GM10248 (cell line): ENCODE measurements around the gene MAML2.

Experiments
- CTCF ChIA-PET: fragments of 300-600 bp; sonication (Branson Sonifier 250); formaldehyde crosslinking; extraction: SDS; loops from one replicate; lab custom pipeline; 2021; ENCODE audit warnings: antibody characterized with exemption; lab: Yijun Ruan, JAX
- POLR2A ChIA-PET: fragments of 350-650 bp; sonication (Branson Sonifier 250); formaldehyde crosslinking; extraction: SDS; loops from one replicate; lab custom pipeline; 2020; ENCODE audit warnings: antibody characterized with exemption; lab: Yijun Ruan, JAX
- DNase-seq: peaks from one replicate; pipeline ENCODE4 v3.0.0; 2012; ENCODE audit errors: extremely low spot score
- TF ChIP-seq, protein P1 (sequence below): IDR thresholded peaks from 2 replicates; pipeline ENCODE4 v1.5.1; 2012; ENCODE audit warnings: mild to moderate bottlenecking, low read depth; ENCODE audit errors: extremely low read depth, missing control alignments, control extremely low read depth

The MAML2 gene

DNA sequence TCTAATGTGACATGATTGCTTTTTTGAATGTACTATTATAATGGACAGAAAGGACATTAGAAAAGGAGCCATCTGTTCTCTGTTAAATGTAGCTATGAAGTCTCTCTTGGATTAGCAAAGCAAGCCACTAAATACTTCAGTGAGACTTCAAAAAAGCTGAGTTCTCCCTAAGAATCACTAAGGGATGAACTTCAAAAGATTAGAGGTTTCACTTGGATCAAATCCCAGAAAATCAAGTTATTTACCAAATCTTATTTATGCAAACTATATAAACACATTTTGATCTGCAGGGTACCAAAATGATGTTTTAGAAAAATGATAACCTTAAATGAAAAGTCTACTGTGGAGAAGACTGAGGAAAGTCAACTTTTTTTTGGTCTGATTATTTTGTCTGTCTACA is 337.0 kb downstream of the MAML2 start:
- TF ChIP-seq, protein P1, sequence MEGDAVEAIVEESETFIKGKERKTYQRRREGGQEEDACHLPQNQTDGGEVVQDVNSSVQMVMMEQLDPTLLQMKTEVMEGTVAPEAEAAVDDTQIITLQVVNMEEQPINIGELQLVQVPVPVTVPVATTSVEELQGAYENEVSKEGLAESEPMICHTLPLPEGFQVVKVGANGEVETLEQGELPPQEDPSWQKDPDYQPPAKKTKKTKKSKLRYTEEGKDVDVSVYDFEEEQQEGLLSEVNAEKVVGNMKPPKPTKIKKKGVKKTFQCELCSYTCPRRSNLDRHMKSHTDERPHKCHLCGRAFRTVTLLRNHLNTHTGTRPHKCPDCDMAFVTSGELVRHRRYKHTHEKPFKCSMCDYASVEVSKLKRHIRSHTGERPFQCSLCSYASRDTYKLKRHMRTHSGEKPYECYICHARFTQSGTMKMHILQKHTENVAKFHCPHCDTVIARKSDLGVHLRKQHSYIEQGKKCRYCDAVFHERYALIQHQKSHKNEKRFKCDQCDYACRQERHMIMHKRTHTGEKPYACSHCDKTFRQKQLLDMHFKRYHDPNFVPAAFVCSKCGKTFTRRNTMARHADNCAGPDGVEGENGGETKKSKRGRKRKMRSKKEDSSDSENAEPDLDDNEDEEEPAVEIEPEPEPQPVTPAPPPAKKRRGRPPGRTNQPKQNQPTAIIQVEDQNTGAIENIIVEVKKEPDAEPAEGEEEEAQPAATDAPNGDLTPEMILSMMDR = no peak
- no peak for DNase-seq
- ChIA-PET POLR2A (no interaction called here), CTCF (no interaction called here)

DNA sequence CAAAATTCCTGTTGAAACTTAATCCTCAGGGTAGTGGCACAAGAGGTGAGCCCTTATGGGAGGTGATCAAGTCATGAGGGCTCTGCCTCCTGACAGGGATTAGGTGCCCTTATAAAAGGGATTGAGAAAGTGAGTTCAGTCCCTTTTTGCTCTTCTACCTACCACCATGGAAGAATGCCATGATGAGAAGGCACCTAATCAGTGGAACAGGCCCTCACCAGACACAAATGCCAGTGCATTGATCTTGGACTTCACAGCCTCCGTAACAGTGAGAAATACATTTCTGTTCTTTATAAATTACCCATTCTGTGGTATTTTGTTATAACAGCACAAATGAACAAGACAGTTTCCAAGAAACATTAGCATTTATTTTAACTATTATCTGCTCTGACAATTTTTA is 338.1 kb downstream of the MAML2 start:
- DNase-seq = no peak
- POLR2A ChIA-PET = no interaction called here
- CTCF ChIA-PET = no interaction called here
- TF ChIP-seq, protein P1 = no peak

DNA sequence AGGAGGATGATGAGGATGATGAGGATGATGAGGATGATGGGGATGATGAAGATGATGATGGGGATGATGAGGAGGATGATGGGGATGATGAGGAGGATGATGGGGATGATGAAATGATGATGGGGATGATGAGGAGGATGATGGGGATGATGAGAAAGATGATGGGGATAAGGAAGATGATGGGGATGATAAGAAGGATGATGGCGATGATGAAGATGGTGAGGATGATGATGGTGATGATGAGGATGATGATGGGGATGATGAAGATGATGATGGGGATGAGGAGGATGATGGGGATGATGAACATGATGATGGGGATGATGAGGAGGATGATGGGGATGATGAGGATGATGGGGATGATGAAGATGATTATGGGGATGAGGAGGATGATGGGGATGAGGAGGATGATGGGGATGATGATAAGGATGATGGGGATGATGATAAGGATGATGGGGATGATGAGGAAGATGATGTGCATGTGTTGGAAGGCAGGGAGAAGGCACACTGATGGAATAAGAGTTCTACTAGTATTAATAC is 340.2 kb downstream of the MAML2 start:
- POLR2A ChIA-PET = no interaction called here
- TF ChIP-seq, protein P1 = no peak
- CTCF ChIA-PET = no interaction called here
- DNase-seq = no peak

DNA sequence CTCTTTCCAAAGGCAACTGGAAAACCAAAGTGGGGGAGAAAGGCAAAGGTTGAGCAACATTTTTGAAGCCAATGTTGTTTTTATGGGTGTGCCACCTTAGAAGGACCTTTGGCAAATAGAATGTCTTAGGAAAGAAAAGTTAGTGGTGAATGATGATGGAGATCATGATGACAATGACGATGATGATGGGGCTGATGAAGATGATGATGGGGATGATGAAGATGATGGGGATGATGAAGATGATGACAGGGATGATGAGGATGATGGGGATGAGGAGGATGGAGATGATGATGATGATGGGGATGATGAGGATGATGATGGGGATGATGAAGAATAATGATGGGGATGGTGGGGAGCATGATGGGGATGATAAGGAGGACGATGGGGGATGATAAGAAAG is 340.7 kb downstream of the MAML2 start:
- POLR2A ChIA-PET = no interaction called here
- TF ChIP-seq, protein P1 = no peak
- DNase-seq = no peak
- CTCF ChIA-PET = interaction anchor here (1.9 kb wide), 1 partner anchor 19 kb away, joined by 5 read pairs; no protein-coding TSS in a partner anchor

DNA sequence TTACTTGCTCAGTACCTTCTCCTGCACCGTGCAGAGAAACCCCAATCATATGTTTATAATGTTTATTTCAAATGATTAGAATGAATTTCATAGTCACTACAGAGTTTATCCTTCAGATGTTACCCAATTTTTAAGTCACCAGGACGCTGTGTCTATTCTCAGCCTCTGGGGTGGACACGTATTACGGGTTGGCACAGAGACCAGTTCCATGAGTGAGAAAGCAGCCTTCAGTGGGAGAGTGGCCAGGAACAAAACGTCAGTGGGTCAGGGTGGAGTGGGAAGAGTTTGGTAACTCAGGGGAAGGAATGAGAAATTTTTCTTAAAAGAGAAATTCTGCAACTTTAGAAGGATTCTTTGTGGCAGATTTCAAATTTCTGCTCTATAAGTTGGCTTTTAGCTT is 342.0 kb downstream of the MAML2 start:
- POLR2A ChIA-PET = no interaction called here
- no peak for DNase-seq
- CTCF ChIA-PET = interaction anchor here (0.8 to 1.9 kb wide), 3 partner anchors 9 to 17 kb away, joined by 3 to 5 read pairs (median 3); no protein-coding TSS in a partner anchor
- TF ChIP-seq, protein P1 = no peak

DNA sequence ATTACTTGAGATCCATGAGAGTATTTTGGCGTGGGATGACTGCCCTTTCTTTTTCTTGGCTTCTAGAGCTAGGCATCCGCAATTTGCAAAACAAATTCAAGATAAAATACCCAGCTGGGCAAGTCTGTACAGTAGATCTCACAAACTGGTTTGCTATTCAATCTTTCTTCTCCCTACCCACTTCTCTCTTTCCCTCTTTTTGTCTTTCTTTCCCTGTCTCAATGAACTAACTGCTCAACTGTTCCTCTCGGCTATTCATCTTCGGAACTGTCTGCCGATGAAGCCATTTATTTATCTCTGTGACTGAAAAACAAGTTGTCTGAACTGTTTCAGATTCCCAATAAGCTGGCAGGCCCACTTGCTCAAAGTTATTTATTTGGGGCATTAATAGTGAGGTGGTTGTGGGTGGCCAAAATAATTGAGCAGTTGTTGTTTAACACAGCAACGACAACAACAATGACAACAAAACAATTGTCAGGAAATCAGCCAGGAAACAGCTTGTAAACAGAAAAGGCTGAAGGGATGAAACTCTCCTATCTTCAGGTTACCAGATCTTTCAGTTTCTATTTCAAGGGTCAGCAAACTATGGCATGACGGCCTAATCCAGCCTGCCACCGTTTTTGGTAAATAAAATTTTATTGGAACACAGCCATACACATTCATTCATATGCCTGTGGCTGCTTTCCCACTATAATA is 343.1 kb downstream of the MAML2 start:
- no peak for DNase-seq
- ChIA-PET CTCF (interaction anchor here (0.9 to 1.1 kb wide), 3 partner anchors 8 to 228 kb away, joined by 3 read pairs; no protein-coding TSS in a partner anchor), POLR2A (no interaction called here)
- TF ChIP-seq, protein P1 = no peak
